Effector memory CD8-positive, alpha-beta T cell (primary cell): ENCODE measurements around the gene TBL3.

ENCODE experiments used
- ATAC-seq: fragments of 150-1000 bp; cut with Tn5 transposase; replicated peaks from 2 replicates; pipeline ENCODE4 v1.10.0; 2021; ENCODE audit warnings: mild to moderate bottlenecking, moderate library complexity
- DNase-seq, 3 experiments: peaks; one replicate each; pipeline ENCODE4 v3.0.0; 2021
- H3K27ac Mint-ChIP-seq, 2 donors: one replicate each; pipeline ENCODE4 v1.8.0; 2022; ENCODE audit warnings: mild to moderate bottlenecking in 2 of 2, mixed read lengths in 2 of 2, moderate library complexity in 2 of 2
- H3K27me3 Mint-ChIP-seq, 2 donors: one replicate each; pipeline ENCODE4 v1.8.0; 2022; ENCODE audit warnings: mixed read lengths in 2 of 2
- H3K36me3 Mint-ChIP-seq: one replicate; pipeline ENCODE4 v1.8.0; 2022; ENCODE audit warnings: mild to moderate bottlenecking, moderate library complexity, mixed read lengths; ENCODE audit not compliant: insufficient read depth
- H3K4me1 Mint-ChIP-seq, 2 donors: one replicate each; pipeline ENCODE4 v1.8.0; 2022; ENCODE audit warnings: low read depth in 2 of 2, mixed read lengths in 2 of 2
- H3K4me3 Mint-ChIP-seq, 2 donors: one replicate each; pipeline ENCODE4 v1.8.0; 2022; ENCODE audit warnings: mild to moderate bottlenecking in 2 of 2, mixed read lengths in 2 of 2, moderate library complexity in 2 of 2
- H3K9me3 Mint-ChIP-seq, 2 donors: one replicate each; pipeline ENCODE4 v1.8.0; 2022; ENCODE audit warnings: mixed read lengths in 2 of 2

Gene TBL3

GRCh38 chr16:2023092-2024031, 51.5 kb downstream of the TBL3 start:
- peaks cover 9 to 12% of the 10 kb centered on the region in 2 donors for H3K4me1 Mint-ChIP-seq
- DNase-seq (peak; percentile 93 to 96 (median 96)), ATAC-seq (peak; percentile 83)
- peaks cover 3% of the 10 kb centered on the region for H3K36me3 Mint-ChIP-seq
- peak overlapping the region; percentile 78 to 81 for H3K4me3 Mint-ChIP-seq
- no peak overlapping the region for H3K27ac Mint-ChIP-seq
- peaks cover 19 to 40% of the 10 kb centered on the region in 2 donors for H3K27me3 Mint-ChIP-seq
- H3K9me3 Mint-ChIP-seq = no peaks in the 10 kb centered on the region

- ATAC-seq (no peak), DNase-seq (no peak)
- no peaks in the 10 kb centered on the region for H3K9me3 Mint-ChIP-seq
- peaks cover 19 to 33% of the 10 kb centered on the region in 2 donors for H3K27me3 Mint-ChIP-seq
- H3K27ac Mint-ChIP-seq = no peak overlapping the region
- no peak overlapping the region for H3K4me3 Mint-ChIP-seq
- H3K36me3 Mint-ChIP-seq = peaks cover 3% of the 10 kb centered on the region
- peaks cover 9 to 12% of the 10 kb centered on the region in 2 donors for H3K4me1 Mint-ChIP-seq
Observed at GRCh38 chr16:2024032-2024420, 52.2 kb downstream of the TBL3 start.

DNA sequence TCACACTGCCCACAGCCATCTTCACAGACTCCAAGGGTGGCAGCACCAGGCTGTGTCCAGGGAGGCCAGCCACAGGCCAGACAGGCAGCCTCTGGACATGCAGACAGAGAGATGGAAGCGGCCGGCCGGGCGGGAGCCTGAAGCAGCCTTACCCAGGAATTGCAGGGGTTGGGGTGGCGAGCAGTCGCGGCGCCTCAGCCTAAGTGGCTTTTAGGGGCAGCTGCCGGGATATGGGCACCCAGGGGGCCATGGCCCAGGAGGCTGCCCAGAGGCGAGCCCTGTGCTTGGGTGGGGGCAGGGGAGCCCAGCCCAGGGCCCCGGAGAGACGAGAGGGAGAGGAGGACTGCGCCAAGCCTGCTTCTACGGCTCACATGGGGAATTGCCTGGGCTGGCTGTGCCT, 53.4 kb downstream of the TBL3 start:
- Mint-ChIP-seq H3K27ac (no peak overlapping the region), H3K36me3 (peaks cover 3% of the 10 kb centered on the region), H3K4me1 (peaks cover 9 to 12% of the 10 kb centered on the region in 2 donors), H3K4me3 (peak overlapping the region; percentile 59 to 66), H3K27me3 (peaks cover 19 to 29% of the 10 kb centered on the region in 2 donors), H3K9me3 (no peaks in the 10 kb centered on the region)
- DNase-seq = no peak
- no peak for ATAC-seq

GRCh38 chr16:2025878-2026460, 54.1 kb downstream of the TBL3 start:
- Mint-ChIP-seq H3K36me3 (peaks cover 2% of the 10 kb centered on the region), H3K9me3 (no peaks in the 10 kb centered on the region), H3K4me1 (peaks cover 9 to 10% of the 10 kb centered on the region in 2 donors), H3K4me3 (peak overlapping the region; percentile 59 to 66), H3K27me3 (peaks cover 14 to 22% of the 10 kb centered on the region in 2 donors), H3K27ac (no peak overlapping the region)
- ATAC-seq = no peak
- no peak for DNase-seq

GRCh38 chr16:2026461-2027023, 54.7 kb downstream of the TBL3 start, which contains the start of gene NHERF2:
Gene NHERF2, plus strand, starts transcription at chr16:2026902. Its CDS starts 104 bp downstream, at chr16:2027006.
- DNase-seq = no peak
- Mint-ChIP-seq H3K9me3 (no peaks in the 10 kb centered on the region), H3K36me3 (no peaks in the 10 kb centered on the region), H3K27me3 (peaks cover 11 to 16% of the 10 kb centered on the region in 2 donors), H3K4me1 (peaks cover 9 to 10% of the 10 kb centered on the region in 2 donors), H3K27ac (no peak within 1 kb of the TSS), H3K4me3 (peak within 1 kb of the TSS; percentile 59 to 70)
- ATAC-seq = peak; percentile 19

DNA sequence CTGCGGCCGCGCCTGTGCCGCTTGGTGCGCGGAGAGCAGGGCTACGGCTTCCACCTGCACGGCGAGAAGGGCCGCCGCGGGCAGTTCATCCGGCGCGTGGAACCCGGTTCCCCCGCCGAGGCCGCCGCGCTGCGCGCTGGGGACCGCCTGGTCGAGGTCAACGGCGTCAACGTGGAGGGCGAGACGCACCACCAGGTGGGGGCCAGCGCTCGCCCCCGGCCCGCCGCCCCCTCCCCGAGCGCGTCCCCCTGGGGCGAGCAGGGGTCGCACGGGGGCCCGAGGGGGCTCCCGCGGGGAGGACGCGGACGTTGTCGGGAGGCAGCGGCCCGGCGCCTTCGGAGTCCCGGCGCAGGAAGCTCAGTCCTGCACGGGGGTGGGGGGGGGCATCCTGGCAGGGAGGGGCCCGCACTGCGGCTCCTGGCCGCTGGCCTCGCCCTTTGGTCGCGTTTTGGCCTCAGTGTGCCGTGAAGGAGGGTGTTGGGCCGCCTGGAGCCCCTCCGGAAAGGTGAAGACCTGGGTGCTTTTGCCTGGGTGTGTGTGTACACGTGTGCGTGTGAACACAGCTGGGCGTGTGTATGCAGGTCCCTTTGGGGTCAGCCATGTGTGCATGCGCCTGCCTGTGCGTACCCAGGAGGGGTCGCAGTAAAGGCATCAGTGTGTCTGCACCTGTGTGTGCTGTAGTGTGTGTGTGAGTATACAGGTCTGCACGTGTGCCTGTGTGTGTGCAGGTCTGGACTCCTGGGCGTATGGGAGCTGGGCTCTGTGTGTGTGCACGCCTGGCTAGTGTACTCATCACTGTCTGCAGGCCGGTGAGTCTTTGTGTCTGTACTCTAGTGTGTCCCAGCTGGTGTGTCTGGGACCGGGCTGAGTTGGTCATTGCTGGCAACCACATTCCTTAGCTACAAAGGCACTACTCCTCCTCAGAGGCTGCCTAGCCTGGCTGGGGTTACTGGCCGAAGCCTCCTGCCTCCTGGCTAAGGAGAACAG, 55.5 kb downstream of the TBL3 start:
- Mint-ChIP-seq H3K27me3 (peaks cover 7 to 8% of the 10 kb centered on the region in 2 donors), H3K9me3 (no peaks in the 10 kb centered on the region), H3K36me3 (no peaks in the 10 kb centered on the region), H3K4me3 (peak overlapping the region; percentile 59 to 70), H3K27ac (no peak overlapping the region), H3K4me1 (peaks cover 9 to 10% of the 10 kb centered on the region in 2 donors)
- DNase-seq = no peak
- ATAC-seq = peak; percentile 27

GRCh38 chr16:2028146-2028545, 56.3 kb downstream of the TBL3 start:
- ATAC-seq (no peak), DNase-seq (no peak)
- H3K9me3 Mint-ChIP-seq = no peaks in the 10 kb centered on the region
- H3K36me3 Mint-ChIP-seq = no peaks in the 10 kb centered on the region
- peak overlapping the region; percentile 59 to 70 for H3K4me3 Mint-ChIP-seq
- peaks cover under 1% of the 10 kb centered on the region in 2 donors for H3K27me3 Mint-ChIP-seq
- peaks cover under 1 to 6% of the 10 kb centered on the region in 2 donors for H3K4me1 Mint-ChIP-seq
- H3K27ac Mint-ChIP-seq = no peak overlapping the region

GRCh38 chr16:2028620-2029220, 56.9 kb downstream of the TBL3 start:
- Mint-ChIP-seq H3K4me3 (no peak overlapping the region), H3K4me1 (peaks cover 0 to 6% of the 10 kb centered on the region in 2 donors), H3K27ac (no peak overlapping the region), H3K9me3 (no peaks in the 10 kb centered on the region), H3K27me3 (no peaks in the 10 kb centered on the region), H3K36me3 (no peaks in the 10 kb centered on the region)
- ATAC-seq (no peak), DNase-seq (no peak)

DNA sequence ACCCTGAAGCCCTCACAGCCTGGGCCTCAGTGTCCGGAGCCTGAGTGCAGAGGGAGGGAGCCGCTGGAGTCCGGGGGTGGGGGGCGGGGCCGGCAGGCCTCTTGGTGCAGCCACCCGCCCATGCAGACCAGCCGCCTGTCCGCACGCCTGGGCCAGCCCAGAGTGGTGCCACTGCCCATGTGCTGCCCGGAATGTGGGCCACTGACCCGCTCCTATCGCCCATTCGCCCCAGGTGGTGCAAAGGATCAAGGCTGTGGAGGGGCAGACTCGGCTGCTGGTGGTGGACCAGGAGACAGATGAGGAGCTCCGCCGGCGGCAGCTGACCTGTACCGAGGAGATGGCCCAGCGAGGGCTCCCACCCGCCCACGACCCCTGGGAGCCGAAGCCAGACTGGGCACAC, 57.5 kb downstream of the TBL3 start:
- H3K27ac Mint-ChIP-seq = no peak overlapping the region
- no peaks in the 10 kb centered on the region for H3K36me3 Mint-ChIP-seq
- H3K4me3 Mint-ChIP-seq = no peak overlapping the region
- ATAC-seq (no peak), DNase-seq (no peak)
- H3K9me3 Mint-ChIP-seq = no peaks in the 10 kb centered on the region
- peaks cover 0 to 4% of the 10 kb centered on the region in 2 donors for H3K4me1 Mint-ChIP-seq
- no peaks in the 10 kb centered on the region for H3K27me3 Mint-ChIP-seq

GRCh38 chr16:2030036-2030435, 58.2 kb downstream of the TBL3 start:
- DNase-seq (no peak), ATAC-seq (no peak)
- Mint-ChIP-seq H3K9me3 (no peaks in the 10 kb centered on the region), H3K4me1 (peaks cover 0 to 4% of the 10 kb centered on the region in 2 donors), H3K4me3 (no peak overlapping the region), H3K27ac (no peak overlapping the region), H3K27me3 (no peaks in the 10 kb centered on the region), H3K36me3 (no peaks in the 10 kb centered on the region)

DNA sequence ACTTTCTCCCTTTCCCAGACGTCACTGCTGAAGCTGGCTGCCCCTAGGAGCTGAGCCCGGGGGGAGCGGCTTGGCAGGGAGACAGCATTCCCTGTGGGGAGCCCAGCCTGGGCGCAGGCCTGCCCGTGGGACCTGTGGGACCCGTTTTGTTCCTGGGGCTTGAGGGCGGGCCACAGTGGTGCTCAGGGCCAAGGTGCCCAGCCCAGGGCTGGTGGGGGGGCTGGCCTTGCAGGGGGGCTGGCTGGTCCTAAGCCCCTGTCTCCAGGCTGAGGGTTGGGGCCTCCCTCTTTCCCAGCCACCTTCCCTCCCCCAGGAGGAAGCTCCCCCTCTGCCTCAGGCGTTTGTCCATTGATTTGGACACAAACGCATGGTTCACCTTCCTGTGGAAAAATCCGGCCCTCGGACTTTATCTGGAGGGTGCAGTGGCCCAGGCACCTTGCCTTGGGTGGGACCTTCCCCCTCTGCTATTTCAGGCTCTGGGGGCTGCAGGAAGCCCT, 59.3 kb downstream of the TBL3 start:
- no peak overlapping the region for H3K27ac Mint-ChIP-seq
- ATAC-seq = no peak
- peaks cover 0 to 4% of the 10 kb centered on the region in 2 donors for H3K4me1 Mint-ChIP-seq
- DNase-seq = no peak
- H3K27me3 Mint-ChIP-seq = no peaks in the 10 kb centered on the region
- no peaks in the 10 kb centered on the region for H3K36me3 Mint-ChIP-seq
- no peaks in the 10 kb centered on the region for H3K9me3 Mint-ChIP-seq
- H3K4me3 Mint-ChIP-seq = no peak overlapping the region
